ENCODE data around the gene MTMR11. TPM values are rescaled to one million over a fixed set of nuclear protein-coding genes. Genes with fewer than 3 reads are reported as not detected.

The MTMR11 gene
- total and polyA plus RNA-seq, 2 of the 13 experiments (the other 11 are each of a cell fraction or from before 2014, with no cell fraction given) = 0.49 to 2.8 TPM

DNA sequence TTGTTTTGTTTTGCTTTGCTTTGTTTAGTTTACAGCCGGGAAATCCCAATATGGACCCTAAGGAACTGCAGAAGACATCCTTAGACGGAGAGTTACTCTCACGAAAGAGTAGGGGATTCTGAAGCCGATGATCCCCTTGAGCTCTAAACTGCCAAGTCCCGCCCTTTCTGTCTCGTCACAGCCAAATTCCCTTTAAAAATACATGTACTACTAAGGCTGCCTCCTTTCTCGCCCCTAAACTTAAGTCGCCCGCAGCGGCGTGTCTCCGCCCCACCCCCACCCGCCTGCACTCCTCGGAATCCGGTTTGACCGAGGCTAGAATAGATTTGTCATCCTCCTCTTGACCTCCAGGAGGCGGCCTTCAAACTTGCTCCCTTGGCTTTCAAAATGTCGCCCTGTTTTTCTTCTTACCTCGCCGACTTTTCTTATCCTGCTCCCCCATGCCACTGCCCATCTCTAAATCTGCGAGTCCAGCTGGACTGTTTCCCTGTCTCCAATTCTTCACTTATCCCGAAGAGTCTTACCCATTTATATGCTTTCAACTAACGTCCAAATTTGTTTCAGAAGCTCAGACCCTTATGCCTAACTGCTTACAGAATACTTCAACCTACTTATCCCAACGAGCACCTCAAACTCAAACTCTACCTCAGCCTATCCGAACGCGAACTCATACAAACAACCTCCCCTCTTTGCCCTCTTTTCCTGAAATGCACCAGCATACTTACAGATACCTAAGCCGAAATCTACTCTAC lies 48.3 kb downstream of the MTMR11 start (continued):
- TF ChIP-seq KDM2A (CRISPR knock-in tag; IDR thresholded peaks at IDR 0.05; ENCODE audit: borderline replicate concordance, low read depth) = no peak
- TF ChIP-seq YEATS4 (CRISPR knock-in tag; IDR thresholded peaks at IDR 0.05; ENCODE audit: borderline replicate concordance) = no peak
- TF ChIP-seq, protein P1, sequence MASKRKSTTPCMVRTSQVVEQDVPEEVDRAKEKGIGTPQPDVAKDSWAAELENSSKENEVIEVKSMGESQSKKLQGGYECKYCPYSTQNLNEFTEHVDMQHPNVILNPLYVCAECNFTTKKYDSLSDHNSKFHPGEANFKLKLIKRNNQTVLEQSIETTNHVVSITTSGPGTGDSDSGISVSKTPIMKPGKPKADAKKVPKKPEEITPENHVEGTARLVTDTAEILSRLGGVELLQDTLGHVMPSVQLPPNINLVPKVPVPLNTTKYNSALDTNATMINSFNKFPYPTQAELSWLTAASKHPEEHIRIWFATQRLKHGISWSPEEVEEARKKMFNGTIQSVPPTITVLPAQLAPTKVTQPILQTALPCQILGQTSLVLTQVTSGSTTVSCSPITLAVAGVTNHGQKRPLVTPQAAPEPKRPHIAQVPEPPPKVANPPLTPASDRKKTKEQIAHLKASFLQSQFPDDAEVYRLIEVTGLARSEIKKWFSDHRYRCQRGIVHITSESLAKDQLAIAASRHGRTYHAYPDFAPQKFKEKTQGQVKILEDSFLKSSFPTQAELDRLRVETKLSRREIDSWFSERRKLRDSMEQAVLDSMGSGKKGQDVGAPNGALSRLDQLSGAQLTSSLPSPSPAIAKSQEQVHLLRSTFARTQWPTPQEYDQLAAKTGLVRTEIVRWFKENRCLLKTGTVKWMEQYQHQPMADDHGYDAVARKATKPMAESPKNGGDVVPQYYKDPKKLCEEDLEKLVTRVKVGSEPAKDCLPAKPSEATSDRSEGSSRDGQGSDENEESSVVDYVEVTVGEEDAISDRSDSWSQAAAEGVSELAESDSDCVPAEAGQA (IDR thresholded peaks at IDR 0.05; ENCODE audit: low read depth) = 0 out of 2 replicates have a peak, but pooled peaks have one; percentile 21
- TF ChIP-seq, protein P1 (CRISPR knock-in tag; IDR thresholded peaks at IDR 0.05; ENCODE audit: borderline replicate concordance) = no peak
- TF ChIP-seq, protein P2, sequence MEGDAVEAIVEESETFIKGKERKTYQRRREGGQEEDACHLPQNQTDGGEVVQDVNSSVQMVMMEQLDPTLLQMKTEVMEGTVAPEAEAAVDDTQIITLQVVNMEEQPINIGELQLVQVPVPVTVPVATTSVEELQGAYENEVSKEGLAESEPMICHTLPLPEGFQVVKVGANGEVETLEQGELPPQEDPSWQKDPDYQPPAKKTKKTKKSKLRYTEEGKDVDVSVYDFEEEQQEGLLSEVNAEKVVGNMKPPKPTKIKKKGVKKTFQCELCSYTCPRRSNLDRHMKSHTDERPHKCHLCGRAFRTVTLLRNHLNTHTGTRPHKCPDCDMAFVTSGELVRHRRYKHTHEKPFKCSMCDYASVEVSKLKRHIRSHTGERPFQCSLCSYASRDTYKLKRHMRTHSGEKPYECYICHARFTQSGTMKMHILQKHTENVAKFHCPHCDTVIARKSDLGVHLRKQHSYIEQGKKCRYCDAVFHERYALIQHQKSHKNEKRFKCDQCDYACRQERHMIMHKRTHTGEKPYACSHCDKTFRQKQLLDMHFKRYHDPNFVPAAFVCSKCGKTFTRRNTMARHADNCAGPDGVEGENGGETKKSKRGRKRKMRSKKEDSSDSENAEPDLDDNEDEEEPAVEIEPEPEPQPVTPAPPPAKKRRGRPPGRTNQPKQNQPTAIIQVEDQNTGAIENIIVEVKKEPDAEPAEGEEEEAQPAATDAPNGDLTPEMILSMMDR (CRISPR knock-in tag; IDR thresholded peaks at IDR 0.05) = peak; percentile 71
- TF ChIP-seq HOXA3 (CRISPR knock-in tag; IDR thresholded peaks at IDR 0.05) = 0 out of 2 replicates have a peak, but pooled peaks have one; percentile 44
- TF ChIP-seq, protein P3, sequence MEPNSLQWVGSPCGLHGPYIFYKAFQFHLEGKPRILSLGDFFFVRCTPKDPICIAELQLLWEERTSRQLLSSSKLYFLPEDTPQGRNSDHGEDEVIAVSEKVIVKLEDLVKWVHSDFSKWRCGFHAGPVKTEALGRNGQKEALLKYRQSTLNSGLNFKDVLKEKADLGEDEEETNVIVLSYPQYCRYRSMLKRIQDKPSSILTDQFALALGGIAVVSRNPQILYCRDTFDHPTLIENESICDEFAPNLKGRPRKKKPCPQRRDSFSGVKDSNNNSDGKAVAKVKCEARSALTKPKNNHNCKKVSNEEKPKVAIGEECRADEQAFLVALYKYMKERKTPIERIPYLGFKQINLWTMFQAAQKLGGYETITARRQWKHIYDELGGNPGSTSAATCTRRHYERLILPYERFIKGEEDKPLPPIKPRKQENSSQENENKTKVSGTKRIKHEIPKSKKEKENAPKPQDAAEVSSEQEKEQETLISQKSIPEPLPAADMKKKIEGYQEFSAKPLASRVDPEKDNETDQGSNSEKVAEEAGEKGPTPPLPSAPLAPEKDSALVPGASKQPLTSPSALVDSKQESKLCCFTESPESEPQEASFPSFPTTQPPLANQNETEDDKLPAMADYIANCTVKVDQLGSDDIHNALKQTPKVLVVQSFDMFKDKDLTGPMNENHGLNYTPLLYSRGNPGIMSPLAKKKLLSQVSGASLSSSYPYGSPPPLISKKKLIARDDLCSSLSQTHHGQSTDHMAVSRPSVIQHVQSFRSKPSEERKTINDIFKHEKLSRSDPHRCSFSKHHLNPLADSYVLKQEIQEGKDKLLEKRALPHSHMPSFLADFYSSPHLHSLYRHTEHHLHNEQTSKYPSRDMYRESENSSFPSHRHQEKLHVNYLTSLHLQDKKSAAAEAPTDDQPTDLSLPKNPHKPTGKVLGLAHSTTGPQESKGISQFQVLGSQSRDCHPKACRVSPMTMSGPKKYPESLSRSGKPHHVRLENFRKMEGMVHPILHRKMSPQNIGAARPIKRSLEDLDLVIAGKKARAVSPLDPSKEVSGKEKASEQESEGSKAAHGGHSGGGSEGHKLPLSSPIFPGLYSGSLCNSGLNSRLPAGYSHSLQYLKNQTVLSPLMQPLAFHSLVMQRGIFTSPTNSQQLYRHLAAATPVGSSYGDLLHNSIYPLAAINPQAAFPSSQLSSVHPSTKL (CRISPR knock-in tag; IDR thresholded peaks at IDR 0.05) = 0 out of 2 replicates have a peak, but pooled peaks have one; percentile 11
- TF ChIP-seq, protein P4, sequence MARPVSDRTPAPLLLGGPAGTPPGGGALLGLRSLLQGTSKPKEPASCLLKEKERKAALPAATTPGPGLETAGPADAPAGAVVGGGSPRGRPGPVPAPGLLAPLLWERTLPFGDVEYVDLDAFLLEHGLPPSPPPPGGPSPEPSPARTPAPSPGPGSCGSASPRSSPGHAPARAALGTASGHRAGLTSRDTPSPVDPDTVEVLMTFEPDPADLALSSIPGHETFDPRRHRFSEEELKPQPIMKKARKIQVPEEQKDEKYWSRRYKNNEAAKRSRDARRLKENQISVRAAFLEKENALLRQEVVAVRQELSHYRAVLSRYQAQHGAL (CRISPR knock-in tag; IDR thresholded peaks at IDR 0.05; ENCODE audit: not compliant biosample characterization) = peak; percentile 34
- TF ChIP-seq SALL1 (CRISPR knock-in tag; IDR thresholded peaks at IDR 0.05) = peak; percentile 9; the same call in 1 of the 2 replicates
- 0 out of 2 replicates have a peak, but pooled peaks have one; percentile 6 for TF ChIP-seq ATF1 (CRISPR knock-in tag; IDR thresholded peaks at IDR 0.05)
- TF ChIP-seq, protein P5, sequence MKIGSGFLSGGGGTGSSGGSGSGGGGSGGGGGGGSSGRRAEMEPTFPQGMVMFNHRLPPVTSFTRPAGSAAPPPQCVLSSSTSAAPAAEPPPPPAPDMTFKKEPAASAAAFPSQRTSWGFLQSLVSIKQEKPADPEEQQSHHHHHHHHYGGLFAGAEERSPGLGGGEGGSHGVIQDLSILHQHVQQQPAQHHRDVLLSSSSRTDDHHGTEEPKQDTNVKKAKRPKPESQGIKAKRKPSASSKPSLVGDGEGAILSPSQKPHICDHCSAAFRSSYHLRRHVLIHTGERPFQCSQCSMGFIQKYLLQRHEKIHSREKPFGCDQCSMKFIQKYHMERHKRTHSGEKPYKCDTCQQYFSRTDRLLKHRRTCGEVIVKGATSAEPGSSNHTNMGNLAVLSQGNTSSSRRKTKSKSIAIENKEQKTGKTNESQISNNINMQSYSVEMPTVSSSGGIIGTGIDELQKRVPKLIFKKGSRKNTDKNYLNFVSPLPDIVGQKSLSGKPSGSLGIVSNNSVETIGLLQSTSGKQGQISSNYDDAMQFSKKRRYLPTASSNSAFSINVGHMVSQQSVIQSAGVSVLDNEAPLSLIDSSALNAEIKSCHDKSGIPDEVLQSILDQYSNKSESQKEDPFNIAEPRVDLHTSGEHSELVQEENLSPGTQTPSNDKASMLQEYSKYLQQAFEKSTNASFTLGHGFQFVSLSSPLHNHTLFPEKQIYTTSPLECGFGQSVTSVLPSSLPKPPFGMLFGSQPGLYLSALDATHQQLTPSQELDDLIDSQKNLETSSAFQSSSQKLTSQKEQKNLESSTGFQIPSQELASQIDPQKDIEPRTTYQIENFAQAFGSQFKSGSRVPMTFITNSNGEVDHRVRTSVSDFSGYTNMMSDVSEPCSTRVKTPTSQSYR (CRISPR knock-in tag; IDR thresholded peaks at IDR 0.05; ENCODE audit: borderline replicate concordance) = peak; percentile 93
- TF ChIP-seq ZNF629 (CRISPR knock-in tag; conservative IDR thresholded peaks at IDR 0.05) = 0 out of 2 replicates have a peak, but pooled peaks have one; percentile 20
